ENCODE results near the gene SYT17.

SYT17 gene

DNA sequence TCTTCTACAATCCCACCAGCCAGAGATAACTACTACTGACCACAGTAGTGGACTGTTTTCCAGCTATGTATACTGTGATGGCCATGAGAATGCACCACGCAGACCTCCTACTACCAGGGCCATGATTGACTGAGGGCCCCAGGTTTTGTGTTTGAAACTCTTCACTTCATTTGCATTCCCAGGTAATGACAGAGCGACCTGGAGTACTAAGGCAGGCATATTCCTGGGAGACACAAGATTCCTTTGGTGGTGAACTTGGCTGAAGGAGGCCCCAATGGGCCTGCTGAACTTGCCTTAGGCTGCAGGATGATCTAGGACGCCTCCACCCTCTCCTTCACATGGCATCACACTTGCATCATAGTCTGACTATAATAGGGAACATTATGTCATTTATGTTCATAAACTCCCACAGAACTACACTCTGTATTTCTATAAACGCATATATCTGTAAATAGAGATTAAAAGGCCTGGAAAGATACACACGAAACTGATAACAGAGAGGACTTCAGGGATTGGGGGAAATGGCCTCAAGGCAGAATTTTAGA is 147.9 kb downstream of the SYT17 start:
- Mint-ChIP-seq H3K9me3 (no peaks in the 10 kb centered on the region), H3K27me3 (no peaks in the 10 kb centered on the region), H3K27ac (ENCODE audit: low read depth) (no peak overlapping the region), H3K4me3 (no peak overlapping the region), H3K4me1 (no peaks in the 10 kb centered on the region), H3K36me3 (ENCODE audit: insufficient read depth) (no peaks in the 10 kb centered on the region)
- DNase-seq (ENCODE audit: low spot score in 2 of 2) = no peak
- ATAC-seq (replicated peaks; ENCODE audit: extremely low read depth, poor library complexity, severe bottlenecking) = no peak

DNA sequence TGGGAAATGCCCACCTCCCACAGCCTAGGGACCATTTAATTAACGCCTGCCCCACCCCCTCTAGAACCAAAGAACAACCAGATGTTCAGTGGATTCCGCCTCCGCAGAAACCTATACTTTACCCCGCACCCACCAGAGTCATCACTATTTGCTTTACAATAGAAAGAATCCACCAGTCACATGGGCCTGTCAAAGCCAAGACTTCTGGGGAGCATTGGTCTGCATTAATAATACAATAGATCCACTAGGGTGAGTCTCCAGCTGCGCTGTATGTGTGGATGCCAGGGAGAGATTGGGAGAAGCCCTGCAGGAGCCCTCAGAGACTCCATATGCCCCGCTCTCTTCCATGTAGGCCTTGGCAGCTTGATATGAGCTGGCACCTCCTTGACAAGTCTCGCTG is 148.8 kb downstream of the SYT17 start:
- ATAC-seq (replicated peaks; ENCODE audit: extremely low read depth, poor library complexity, severe bottlenecking) = no peak
- no peak for DNase-seq (ENCODE audit: low spot score in 2 of 2)
- Mint-ChIP-seq H3K27ac (ENCODE audit: low read depth) (no peak overlapping the region), H3K4me1 (no peaks in the 10 kb centered on the region), H3K36me3 (ENCODE audit: insufficient read depth) (no peaks in the 10 kb centered on the region), H3K27me3 (no peaks in the 10 kb centered on the region), H3K4me3 (no peak overlapping the region), H3K9me3 (no peaks in the 10 kb centered on the region)

Measured in central memory CD8-positive, alpha-beta T cell (primary cell).